Subcutaneous abdominal adipose tissue (tissue), 5 donors: ENCODE results near the gene PRMT7.

ENCODE experiments used
- H3K27ac ChIP-seq: one replicate; pipeline ENCODE4 v1.7.0; 2013; ENCODE audit warnings: low read depth, mild to moderate bottlenecking, inconsistent platforms, low read length, moderate library complexity
- H3K27me3 ChIP-seq, 5 donors: one replicate each; pipeline ENCODE4 v1.7.0; 2013; ENCODE audit warnings: low read length in 5 of 5, inconsistent platforms in 1 of 5; ENCODE audit not compliant: control insufficient read depth in 5 of 5, insufficient read depth in 4 of 5
- H3K36me3 ChIP-seq, 5 donors: one replicate each; pipeline ENCODE4 v1.7.0; 2013; ENCODE audit warnings: low read length in 5 of 5; ENCODE audit not compliant: control insufficient read depth in 5 of 5, insufficient read depth in 5 of 5
- H3K4me1 ChIP-seq, 5 donors: one replicate each; pipeline ENCODE4 v1.7.0; 2013; ENCODE audit warnings: low read length in 5 of 5, mild to moderate bottlenecking in 3 of 5, moderate library complexity in 1 of 5; ENCODE audit not compliant: control insufficient read depth in 5 of 5, insufficient read depth in 5 of 5
- H3K4me3 ChIP-seq, 5 donors: one replicate each; pipeline ENCODE4 v1.7.0; 2013; ENCODE audit warnings: low read length in 5 of 5, low read depth in 1 of 5
- H3K9ac ChIP-seq, 5 donors: one replicate each; pipeline ENCODE4 v1.7.0; 2013; ENCODE audit warnings: low read length in 5 of 5, mild to moderate bottlenecking in 4 of 5, moderate library complexity in 3 of 5
- H3K9me3 ChIP-seq, 5 donors: one replicate each; pipeline ENCODE4 v1.7.0; 2013; ENCODE audit warnings: low read length in 5 of 5; ENCODE audit not compliant: control insufficient read depth in 5 of 5
- donor health status: healthy.
- donor health status: healthy.
- donor health status: healthy.
- donor health status: healthy.
- donor health status: healthy.

Gene PRMT7

GRCh38 chr16:68328151-68328859 lies 17.5 kb downstream of the PRMT7 start:
- no peaks in the 10 kb centered on the region for H3K9me3 ChIP-seq
- H3K27ac ChIP-seq, result no peak overlapping the region
- H3K36me3 ChIP-seq, result peaks cover 4 to 32% (median 24%) of the 10 kb centered on the region in 5 donors
- H3K4me1 ChIP-seq, result peaks cover 10 to 30% (median 25%) of the 10 kb centered on the region in 5 donors
- H3K9ac ChIP-seq, result no peak overlapping the region
- no peaks in the 10 kb centered on the region for H3K27me3 ChIP-seq
- no peak overlapping the region for H3K4me3 ChIP-seq

GRCh38 chr16:68328860-68329390 lies 18.1 kb downstream of the PRMT7 start:
- Histone ChIP-seq H3K9me3 (no peaks in the 10 kb centered on the region), H3K4me1 (peaks cover 10 to 36% (median 31%) of the 10 kb centered on the region in 5 donors), H3K9ac (no peak overlapping the region), H3K4me3 (no peak overlapping the region), H3K27ac (no peak overlapping the region), H3K27me3 (no peaks in the 10 kb centered on the region), H3K36me3 (peaks cover 4 to 31% (median 23%) of the 10 kb centered on the region in 5 donors)

DNA sequence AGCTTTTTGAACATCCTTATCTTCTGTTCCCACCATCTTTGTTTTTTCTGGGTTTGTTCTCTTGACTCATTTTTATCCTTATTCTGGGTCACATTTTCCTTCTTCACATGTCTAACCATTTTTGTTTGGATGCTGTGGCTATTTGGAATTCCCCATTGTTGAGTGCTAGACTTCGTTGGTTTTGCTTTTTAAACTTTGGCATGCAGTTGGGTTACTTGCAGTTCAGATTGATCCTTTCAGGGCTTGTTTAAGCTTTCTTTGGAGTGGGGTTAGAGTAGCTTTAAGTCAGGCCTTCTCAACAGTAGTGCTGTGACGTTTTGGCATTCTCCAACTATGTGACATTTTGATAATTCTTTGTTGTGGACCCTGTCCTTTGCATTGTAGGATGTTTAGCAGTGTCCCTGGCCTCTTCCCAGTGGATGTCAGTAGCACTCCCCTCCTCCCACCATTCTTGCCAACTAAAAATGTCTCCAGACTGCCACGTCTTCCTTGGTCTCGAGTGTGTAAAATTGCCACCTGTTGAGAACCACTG lies 21.1 kb downstream of the PRMT7 start:
- Histone ChIP-seq H3K4me3 (peak overlapping the region in 1 of 5 donors; percentile 32), H3K36me3 (peaks cover 0 to 13% (median 7%) of the 10 kb centered on the region in 5 donors), H3K27me3 (no peaks in the 10 kb centered on the region), H3K27ac (peak overlapping the region; percentile 82), H3K4me1 (peaks cover 11 to 53% (median 43%) of the 10 kb centered on the region in 5 donors), H3K9me3 (no peaks in the 10 kb centered on the region), H3K9ac (peak overlapping the region in 3 of 5 donors; percentile 32 to 65 (median 44))

DNA sequence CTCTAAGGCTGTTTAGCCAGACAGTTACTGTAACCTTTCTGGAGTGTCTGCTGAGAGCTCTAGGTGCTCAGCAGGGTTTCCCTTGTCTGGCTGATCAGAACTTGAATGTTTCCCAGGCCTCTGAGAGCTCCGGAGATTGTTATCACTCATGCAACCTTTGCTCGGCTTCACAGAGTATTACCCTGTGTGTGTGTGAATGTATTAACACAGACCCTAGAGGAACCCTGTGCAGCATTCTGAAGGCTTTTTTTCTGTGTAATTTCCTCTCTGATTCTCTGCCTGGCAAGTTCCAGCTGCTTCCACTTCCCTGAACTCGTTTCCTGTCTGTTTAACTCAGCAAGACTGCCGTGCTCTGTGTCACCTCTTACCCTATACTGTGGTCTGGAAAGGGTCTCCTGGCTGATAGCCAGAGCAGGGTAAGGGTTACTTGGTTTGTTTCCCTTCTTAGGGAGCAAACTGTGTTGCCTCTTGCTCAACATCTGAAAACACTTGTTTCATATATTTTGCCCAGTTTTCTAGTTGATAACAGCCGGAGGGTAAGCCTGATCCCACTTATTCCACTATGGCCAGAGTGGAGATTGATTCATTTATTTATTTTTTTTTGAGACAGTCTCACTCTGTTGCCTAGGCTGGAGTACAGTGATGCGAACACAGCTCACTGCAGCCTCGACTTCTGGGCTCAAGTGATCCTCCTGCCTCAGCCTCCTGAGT lies 21.7 kb downstream of the PRMT7 start:
- H3K27me3 ChIP-seq, result no peaks in the 10 kb centered on the region
- peak overlapping the region in 4 of 5 donors; percentile 32 to 65 (median 46) for H3K9ac ChIP-seq
- H3K36me3 ChIP-seq, result peaks cover 0 to 17% (median 5%) of the 10 kb centered on the region in 5 donors
- H3K4me3 ChIP-seq, result peak overlapping the region in 2 of 5 donors; percentile 29 to 32
- peaks cover 11 to 53% (median 43%) of the 10 kb centered on the region in 5 donors for H3K4me1 ChIP-seq
- H3K9me3 ChIP-seq, result no peaks in the 10 kb centered on the region
- H3K27ac ChIP-seq, result peak overlapping the region; percentile 82

DNA sequence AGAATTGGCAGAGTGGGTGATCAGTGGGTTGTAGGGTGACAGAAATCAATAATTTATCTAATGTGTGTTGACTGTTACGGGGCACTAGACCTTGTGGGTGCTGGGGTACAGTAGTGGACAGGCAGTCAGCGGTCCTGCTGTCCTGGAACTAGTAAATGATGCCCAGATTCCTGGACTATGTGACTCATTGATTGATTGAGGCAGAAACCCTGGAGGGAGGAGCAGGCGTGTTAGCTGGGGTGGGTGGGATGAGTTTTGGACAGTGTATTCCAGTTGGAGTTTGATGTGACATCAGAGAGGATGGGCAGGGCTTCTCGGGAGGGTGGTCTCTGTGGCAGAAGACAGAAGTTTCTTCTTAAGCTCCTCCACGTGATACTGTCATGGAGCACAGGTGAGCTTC lies 24.4 kb downstream of the PRMT7 start:
- H3K27me3 ChIP-seq, result no peaks in the 10 kb centered on the region
- H3K9me3 ChIP-seq, result no peaks in the 10 kb centered on the region
- peaks cover 11 to 48% (median 39%) of the 10 kb centered on the region in 5 donors for H3K4me1 ChIP-seq
- H3K36me3 ChIP-seq, result peaks cover 0 to 41% (median 31%) of the 10 kb centered on the region in 5 donors
- peak overlapping the region; percentile 82 for H3K27ac ChIP-seq
- H3K4me3 ChIP-seq, result no peak overlapping the region
- H3K9ac ChIP-seq, result no peak overlapping the region

- Histone ChIP-seq H3K27me3 (no peaks in the 10 kb centered on the region), H3K9ac (no peak overlapping the region), H3K27ac (no peak overlapping the region), H3K36me3 (peaks cover 4 to 69% (median 56%) of the 10 kb centered on the region in 5 donors), H3K4me1 (peaks cover 1 to 21% (median 12%) of the 10 kb centered on the region in 5 donors), H3K9me3 (no peaks in the 10 kb centered on the region), H3K4me3 (no peak overlapping the region)
Observed at GRCh38 chr16:68338326-68339119, 27.7 kb downstream of the PRMT7 start.

DNA sequence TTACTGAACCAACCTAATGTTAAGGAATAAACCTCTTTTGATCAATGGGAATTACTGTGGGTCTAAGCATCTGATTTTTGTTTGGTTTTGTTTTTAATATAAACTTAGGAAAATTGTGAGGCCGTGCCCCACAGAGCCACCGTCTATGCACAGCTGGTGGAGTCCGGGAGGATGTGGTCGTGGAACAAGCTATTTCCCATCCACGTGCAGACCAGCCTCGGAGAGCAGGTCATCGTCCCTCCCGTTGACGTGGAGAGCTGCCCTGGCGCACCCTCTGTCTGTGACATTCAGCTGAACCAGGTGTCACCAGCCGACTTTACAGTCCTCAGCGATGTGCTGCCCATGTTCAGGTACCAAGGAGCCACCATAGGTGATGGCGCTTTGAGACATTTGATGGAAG lies 28.4 kb downstream of the PRMT7 start:
- no peaks in the 10 kb centered on the region for H3K9me3 ChIP-seq
- no peaks in the 10 kb centered on the region for H3K27me3 ChIP-seq
- H3K4me1 ChIP-seq, result peaks cover 0 to 14% (median 5%) of the 10 kb centered on the region in 5 donors
- peaks cover 4 to 70% (median 60%) of the 10 kb centered on the region in 5 donors for H3K36me3 ChIP-seq
- no peak overlapping the region for H3K4me3 ChIP-seq
- no peak overlapping the region for H3K27ac ChIP-seq
- no peak overlapping the region for H3K9ac ChIP-seq

DNA sequence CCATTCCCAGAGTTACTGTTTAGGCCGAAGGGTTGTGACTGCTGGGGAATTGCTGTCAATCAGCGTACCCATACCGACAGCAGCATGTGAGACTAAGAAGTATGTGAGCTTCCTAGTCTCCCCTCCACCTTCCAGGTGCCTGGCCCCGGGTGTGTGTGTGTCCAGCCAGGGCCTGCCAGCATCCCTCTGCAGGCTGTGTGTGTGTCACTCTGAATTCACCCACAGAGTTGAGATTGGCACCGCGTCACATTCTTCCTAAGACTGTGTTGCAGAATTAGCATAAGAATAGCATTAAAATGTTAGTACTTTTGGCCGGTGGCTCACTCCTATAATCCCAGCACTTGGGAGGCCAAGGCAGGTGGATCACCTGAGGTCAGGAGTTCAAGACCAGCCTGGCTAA lies 31.8 kb downstream of the PRMT7 start:
- H3K4me1 ChIP-seq, result peaks cover 0 to 8% (median 5%) of the 10 kb centered on the region in 5 donors
- no peak overlapping the region for H3K27ac ChIP-seq
- H3K9ac ChIP-seq, result no peak overlapping the region
- H3K27me3 ChIP-seq, result no peaks in the 10 kb centered on the region
- peaks cover 4 to 86% (median 80%) of the 10 kb centered on the region in 5 donors for H3K36me3 ChIP-seq
- no peaks in the 10 kb centered on the region for H3K9me3 ChIP-seq
- no peak overlapping the region for H3K4me3 ChIP-seq

DNA sequence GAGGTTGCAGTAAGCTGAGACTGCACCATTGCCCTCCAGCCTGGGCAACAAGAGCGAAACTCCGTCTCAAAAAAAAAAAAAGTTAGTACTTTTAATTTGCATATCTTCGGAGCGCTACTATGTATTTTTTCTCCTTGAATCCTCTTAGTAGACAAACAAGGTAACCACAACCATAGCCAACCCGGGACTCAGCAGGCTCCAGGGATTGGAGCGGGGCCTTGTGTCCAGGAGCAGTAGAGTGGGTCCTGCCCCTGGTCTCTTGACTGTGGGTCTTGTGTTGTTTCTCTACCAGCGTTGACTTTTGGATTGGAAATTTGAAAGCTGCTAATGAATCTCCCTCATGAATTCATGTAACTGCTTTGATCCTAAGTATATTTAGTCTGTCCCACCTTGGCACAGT lies 32.3 kb downstream of the PRMT7 start:
- Histone ChIP-seq H3K9ac (no peak overlapping the region), H3K27me3 (no peaks in the 10 kb centered on the region), H3K4me3 (no peak overlapping the region), H3K9me3 (no peaks in the 10 kb centered on the region), H3K27ac (no peak overlapping the region), H3K4me1 (peaks cover 0 to 12% (median 6%) of the 10 kb centered on the region in 5 donors), H3K36me3 (peaks cover 4 to 86% (median 80%) of the 10 kb centered on the region in 5 donors)
